ENCODE results near the gene SMARCC2. TPM values are rescaled to one million over a fixed set of nuclear protein-coding genes. Genes with fewer than 3 reads are reported as not detected.

The SMARCC2 gene
- total RNA-seq, 1 experiment from 2014 or later, result 94.8 TPM

- no peak for TF ChIP-seq CTCF (IDR thresholded peaks at IDR 0.05; ENCODE audit: insufficient read depth in 1 of 2, low read depth in 1 of 2, low read length in 1 of 2, severe bottlenecking in 1 of 2, unreplicated experiment in 1 of 2)
- no TSS peak for BruUV-seq (replicated peaks)
- H3K36me3 Mint-ChIP-seq (ENCODE audit: insufficient read depth, unreplicated experiment), result peaks cover 46% of the 10 kb centered on the region
- CTCF ChIA-PET, result interaction anchor here (0.7 to 4.2 kb wide), 8 partner anchors 10 to 83 kb away, joined by 3 to 61 read pairs (median 16); partner anchors contain the start of genes ANKRD52 and SMARCC2
- H3K4me1 ChIP-seq, result peaks cover 4% of the 10 kb centered on the region
- peak overlapping the region; percentile 66 for H3K4me3 ChIP-seq (ENCODE audit: low read depth, low read length)
- H3K36me3 ChIP-seq (ENCODE audit: control insufficient read depth, insufficient read depth, low read length), result no peaks in the 10 kb centered on the region
- intact Hi-C loops (cut with micrococcal nuclease; ENCODE audit: unreplicated experiment), result loop anchor here (5.0 kb wide), 1 partner anchor 37 kb away; the partner anchor contains the start of gene ANKRD52
- no peaks in the 10 kb centered on the region for H3K9me3 ChIP-seq
- peak overlapping the region; percentile 99 for H3K4me3 Mint-ChIP-seq (ENCODE audit: unreplicated experiment)
- peak overlapping the region; percentile 98 for H3K27ac Mint-ChIP-seq (ENCODE audit: unreplicated experiment)
- peaks cover 7% of the 10 kb centered on the region for H3K4me1 Mint-ChIP-seq (ENCODE audit: low read depth, unreplicated experiment)
- no peak for DNase-seq
- no peaks in the 10 kb centered on the region for H3K27me3 Mint-ChIP-seq (ENCODE audit: insufficient read depth, unreplicated experiment)
- no peaks in the 10 kb centered on the region for H3K27me3 ChIP-seq (replicated peaks; ENCODE audit: control insufficient read depth, insufficient read depth, low read length)
- POLR2A ChIA-PET, result interaction anchor here (0.7 to 2.8 kb wide), 5 partner anchors 10 to 62 kb away, joined by 4 to 19 read pairs (median 7); partner anchors contain the start of genes ANKRD52 and MYL6
- H3K9me3 Mint-ChIP-seq (ENCODE audit: unreplicated experiment), result peaks cover 9% of the 10 kb centered on the region
Measured at GRCh38 chr12:56220611-56221231, 31.4 kb upstream of the SMARCC2 start.

- Histone ChIP-seq H3K27me3 (replicated peaks; ENCODE audit: control insufficient read depth, insufficient read depth, low read length) (no peaks in the 10 kb centered on the region), H3K36me3 (ENCODE audit: control insufficient read depth, insufficient read depth, low read length) (no peaks in the 10 kb centered on the region; the same call in 1 of the 2 replicates), H3K9me3 (no peaks in the 10 kb centered on the region), H3K4me3 (ENCODE audit: low read depth, low read length) (no peak overlapping the region), H3K4me1 (peaks cover 4% of the 10 kb centered on the region)
- Mint-ChIP-seq H3K4me3 (ENCODE audit: unreplicated experiment) (peak overlapping the region; percentile 99), H3K9me3 (ENCODE audit: unreplicated experiment) (peaks cover 9% of the 10 kb centered on the region), H3K36me3 (ENCODE audit: insufficient read depth, unreplicated experiment) (peaks cover 55% of the 10 kb centered on the region), H3K27me3 (ENCODE audit: insufficient read depth, unreplicated experiment) (no peaks in the 10 kb centered on the region), H3K4me1 (ENCODE audit: low read depth, unreplicated experiment) (peaks cover 7% of the 10 kb centered on the region), H3K27ac (ENCODE audit: unreplicated experiment) (no peak overlapping the region)
- intact Hi-C loops (cut with micrococcal nuclease; ENCODE audit: unreplicated experiment), result loop anchor here (5.0 kb wide), 1 partner anchor 37 kb away; the partner anchor contains the start of gene ANKRD52
- BruUV-seq (replicated peaks), result no TSS peak
- ChIA-PET CTCF (interaction anchor here (0.7 to 4.2 kb wide), 6 partner anchors 11 to 84 kb away, joined by 3 to 61 read pairs (median 16); partner anchors contain the start of gene SMARCC2), POLR2A (interaction anchor here (0.7 kb wide), 1 partner anchor 23 kb away, joined by 10 read pairs; no protein-coding TSS in a partner anchor)
- no peak for DNase-seq
- TF ChIP-seq CTCF (IDR thresholded peaks at IDR 0.05; ENCODE audit: insufficient read depth in 1 of 2, low read depth in 1 of 2, low read length in 1 of 2, severe bottlenecking in 1 of 2, unreplicated experiment in 1 of 2), result no peak
Measured at GRCh38 chr12:56219840-56220239, 30.6 kb upstream of the SMARCC2 start.

- intact Hi-C loops (cut with micrococcal nuclease; ENCODE audit: unreplicated experiment), result no loop called here
- Histone ChIP-seq H3K27me3 (replicated peaks; ENCODE audit: control insufficient read depth, insufficient read depth, low read length) (no peaks in the 10 kb centered on the region), H3K4me3 (ENCODE audit: low read depth, low read length) (no peak overlapping the region), H3K36me3 (ENCODE audit: control insufficient read depth, insufficient read depth, low read length) (peaks cover 2% of the 10 kb centered on the region), H3K4me1 (no peaks in the 10 kb centered on the region), H3K9me3 (no peaks in the 10 kb centered on the region)
- POLR2A ChIA-PET, result no interaction called here
- Mint-ChIP-seq H3K9me3 (ENCODE audit: unreplicated experiment) (peaks cover 9% of the 10 kb centered on the region), H3K4me3 (ENCODE audit: unreplicated experiment) (no peak overlapping the region), H3K27me3 (ENCODE audit: insufficient read depth, unreplicated experiment) (no peaks in the 10 kb centered on the region), H3K4me1 (ENCODE audit: low read depth, unreplicated experiment) (peaks cover 7% of the 10 kb centered on the region), H3K36me3 (ENCODE audit: insufficient read depth, unreplicated experiment) (peaks cover 69% of the 10 kb centered on the region), H3K27ac (ENCODE audit: unreplicated experiment) (no peak overlapping the region)
- TF ChIP-seq CTCF (IDR thresholded peaks at IDR 0.05; ENCODE audit: insufficient read depth in 1 of 2, low read depth in 1 of 2, low read length in 1 of 2, severe bottlenecking in 1 of 2, unreplicated experiment in 1 of 2), result no peak
- no peak for DNase-seq
- BruUV-seq (replicated peaks), result no TSS peak
- CTCF ChIA-PET, result interaction anchor here (0.8 kb wide), 2 partner anchors 10 to 27 kb away, joined by 3 read pairs; partner anchors contain the start of gene SMARCC2
Measured at GRCh38 chr12:56216461-56216860, 27.2 kb upstream of the SMARCC2 start.
